ENCODE data around the gene DTNB. TPM values are rescaled to one million over a fixed set of nuclear protein-coding genes. Genes with fewer than 3 reads are reported as not detected.
A peak's percentile ranks its signal among the peaks of the same experiment; 100 is the strongest.

The DTNB gene
- total RNA-seq, 2 experiments from 2014 or later, result 27.3 to 29.1 TPM

- ChIA-PET POLR2A (interaction anchor here (0.6 to 3.3 kb wide), 11 partner anchors 8 to 74 kb away, joined by 3 to 11 read pairs (median 5); no protein-coding TSS in a partner anchor), CTCF (interaction anchor here (0.5 to 10.7 kb wide), 12 partner anchors 13 to 189 kb away, joined by 3 to 121 read pairs (median 6); partner anchors contain the start of gene DNMT3A)
- TF ChIP-seq CTCF (IDR thresholded peaks at IDR 0.05), result no peak
- Mint-ChIP-seq H3K36me3 (ENCODE audit: low read depth) (no peaks in the 10 kb centered on the region), H3K27me3 (no peaks in the 10 kb centered on the region), H3K9me3 (no peaks in the 10 kb centered on the region), H3K4me1 (ENCODE audit: low read depth) (peaks cover 42% of the 10 kb centered on the region), H3K4me3 (peak overlapping the region; percentile 79), H3K27ac (peak overlapping the region; percentile 97)
- ATAC-seq (no peak), DNase-seq (no peak)
- intact Hi-C loops (cut with micrococcal nuclease), result loop anchor here (5.0 kb wide), 1 partner anchor 36 kb away; the partner anchor contains the start of gene DNMT3A
Measured at GRCh38 chr2:25377822-25378421, 295.5 kb downstream of the DTNB start.

- CTCF ChIA-PET, result interaction anchor here (0.5 to 10.7 kb wide), 38 partner anchors 8 to 1254 kb away, joined by 3 to 121 read pairs (median 4); partner anchors contain the start of gene DNMT3A
- intact Hi-C loops (cut with micrococcal nuclease), result loop anchor here (1.0 to 5.0 kb wide), 2 partner anchors 15 to 35 kb away; partner anchors contain the start of gene DNMT3A
- H3K27ac Mint-ChIP-seq, result peak overlapping the region; percentile 97
- peaks cover 42% of the 10 kb centered on the region for H3K4me1 Mint-ChIP-seq (ENCODE audit: low read depth)
- peak overlapping the region; percentile 79 for H3K4me3 Mint-ChIP-seq
- POLR2A ChIA-PET, result interaction anchor here (0.6 to 3.3 kb wide), 19 partner anchors 9 to 184 kb away, joined by 3 to 22 read pairs (median 6); partner anchors contain the start of gene DNMT3A
- no peaks in the 10 kb centered on the region for H3K9me3 Mint-ChIP-seq
- no peaks in the 10 kb centered on the region for H3K36me3 Mint-ChIP-seq (ENCODE audit: low read depth)
- ATAC-seq (peak; percentile 97), DNase-seq (peak; percentile 99)
- peak; percentile 95 for TF ChIP-seq CTCF (IDR thresholded peaks at IDR 0.05)
- H3K27me3 Mint-ChIP-seq, result no peaks in the 10 kb centered on the region
Measured at GRCh38 chr2:25376750-25377621, 296.4 kb downstream of the DTNB start.

GRCh38 chr2:25375989-25376545 is 297.3 kb downstream of the DTNB start:
- CTCF ChIA-PET, result interaction anchor here (0.8 to 10.7 kb wide), 29 partner anchors 9 to 198 kb away, joined by 3 to 121 read pairs (median 4); partner anchors contain the start of gene DNMT3A
- Mint-ChIP-seq H3K36me3 (ENCODE audit: low read depth) (no peaks in the 10 kb centered on the region), H3K9me3 (no peaks in the 10 kb centered on the region), H3K27me3 (no peaks in the 10 kb centered on the region), H3K27ac (peak overlapping the region; percentile 86), H3K4me3 (peak overlapping the region; percentile 54), H3K4me1 (ENCODE audit: low read depth) (peaks cover 42% of the 10 kb centered on the region)
- intact Hi-C loops (cut with micrococcal nuclease), result loop anchor here (1.0 to 5.0 kb wide), 2 partner anchors 14 to 34 kb away; partner anchors contain the start of gene DNMT3A
- DNase-seq, result no peak
- POLR2A ChIA-PET, result interaction anchor here (0.6 to 3.3 kb wide), 14 partner anchors 11 to 672 kb away, joined by 3 to 22 read pairs (median 4); partner anchors contain the start of gene DNMT3A
- no peak for ATAC-seq
- no peak for TF ChIP-seq CTCF (IDR thresholded peaks at IDR 0.05)

- Mint-ChIP-seq H3K27me3 (no peaks in the 10 kb centered on the region), H3K36me3 (ENCODE audit: low read depth) (no peaks in the 10 kb centered on the region), H3K27ac (no peak overlapping the region), H3K9me3 (no peaks in the 10 kb centered on the region), H3K4me1 (ENCODE audit: low read depth) (peaks cover 44% of the 10 kb centered on the region), H3K4me3 (no peak overlapping the region)
- no peak for TF ChIP-seq CTCF (IDR thresholded peaks at IDR 0.05)
- intact Hi-C loops (cut with micrococcal nuclease), result loop anchor here (5.0 kb wide), 1 partner anchor 33 kb away; the partner anchor contains the start of gene DNMT3A
- CTCF ChIA-PET, result interaction anchor here (0.8 to 10.7 kb wide), 20 partner anchors 10 to 136 kb away, joined by 3 to 121 read pairs (median 5); partner anchors contain the start of gene DNMT3A
- DNase-seq (no peak), ATAC-seq (no peak)
- POLR2A ChIA-PET, result interaction anchor here (0.6 to 3.3 kb wide), 8 partner anchors 11 to 98 kb away, joined by 3 to 22 read pairs (median 8); partner anchors contain the start of gene DNMT3A
Measured at GRCh38 chr2:25375371-25375988, 297.9 kb downstream of the DTNB start.
